ENCODE data around the gene MARCHF3.

The MARCHF3 gene

DNA sequence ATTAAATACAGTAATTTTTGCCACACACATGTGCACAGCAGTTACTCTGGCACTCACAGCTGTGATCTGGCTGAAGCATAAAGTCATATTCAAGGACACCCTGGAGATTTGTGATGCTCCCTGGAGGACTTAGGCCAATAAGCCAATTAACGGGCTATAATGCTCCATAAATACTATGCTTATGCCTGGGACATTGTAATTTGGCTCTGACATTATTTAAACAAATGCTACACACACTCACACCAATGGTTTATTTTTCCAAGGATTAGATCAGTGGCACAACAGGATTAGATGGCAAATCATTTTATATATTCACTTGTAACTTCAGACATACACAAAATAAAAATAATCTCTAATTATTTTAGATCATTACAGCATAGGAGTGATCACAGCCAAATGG, 142.2 kb downstream of the MARCHF3 start:
- Histone ChIP-seq H3K4me3 (ENCODE audit: low read depth, low read length) (no peak overlapping the region), H3K36me3 (no peaks in the 10 kb centered on the region), H3K27ac (no peak overlapping the region), H3K27me3 (ENCODE audit: insufficient read depth, low read depth, severe bottlenecking) (no peaks in the 10 kb centered on the region), H3K9me3 (ENCODE audit: severe bottlenecking) (no peaks in the 10 kb centered on the region)
- TF ChIP-seq, protein P1, sequence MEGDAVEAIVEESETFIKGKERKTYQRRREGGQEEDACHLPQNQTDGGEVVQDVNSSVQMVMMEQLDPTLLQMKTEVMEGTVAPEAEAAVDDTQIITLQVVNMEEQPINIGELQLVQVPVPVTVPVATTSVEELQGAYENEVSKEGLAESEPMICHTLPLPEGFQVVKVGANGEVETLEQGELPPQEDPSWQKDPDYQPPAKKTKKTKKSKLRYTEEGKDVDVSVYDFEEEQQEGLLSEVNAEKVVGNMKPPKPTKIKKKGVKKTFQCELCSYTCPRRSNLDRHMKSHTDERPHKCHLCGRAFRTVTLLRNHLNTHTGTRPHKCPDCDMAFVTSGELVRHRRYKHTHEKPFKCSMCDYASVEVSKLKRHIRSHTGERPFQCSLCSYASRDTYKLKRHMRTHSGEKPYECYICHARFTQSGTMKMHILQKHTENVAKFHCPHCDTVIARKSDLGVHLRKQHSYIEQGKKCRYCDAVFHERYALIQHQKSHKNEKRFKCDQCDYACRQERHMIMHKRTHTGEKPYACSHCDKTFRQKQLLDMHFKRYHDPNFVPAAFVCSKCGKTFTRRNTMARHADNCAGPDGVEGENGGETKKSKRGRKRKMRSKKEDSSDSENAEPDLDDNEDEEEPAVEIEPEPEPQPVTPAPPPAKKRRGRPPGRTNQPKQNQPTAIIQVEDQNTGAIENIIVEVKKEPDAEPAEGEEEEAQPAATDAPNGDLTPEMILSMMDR (IDR thresholded peaks at IDR 0.05; ENCODE audit: low read depth, low read length), result no peak
- DNase-seq, result peak; percentile 57

DNA sequence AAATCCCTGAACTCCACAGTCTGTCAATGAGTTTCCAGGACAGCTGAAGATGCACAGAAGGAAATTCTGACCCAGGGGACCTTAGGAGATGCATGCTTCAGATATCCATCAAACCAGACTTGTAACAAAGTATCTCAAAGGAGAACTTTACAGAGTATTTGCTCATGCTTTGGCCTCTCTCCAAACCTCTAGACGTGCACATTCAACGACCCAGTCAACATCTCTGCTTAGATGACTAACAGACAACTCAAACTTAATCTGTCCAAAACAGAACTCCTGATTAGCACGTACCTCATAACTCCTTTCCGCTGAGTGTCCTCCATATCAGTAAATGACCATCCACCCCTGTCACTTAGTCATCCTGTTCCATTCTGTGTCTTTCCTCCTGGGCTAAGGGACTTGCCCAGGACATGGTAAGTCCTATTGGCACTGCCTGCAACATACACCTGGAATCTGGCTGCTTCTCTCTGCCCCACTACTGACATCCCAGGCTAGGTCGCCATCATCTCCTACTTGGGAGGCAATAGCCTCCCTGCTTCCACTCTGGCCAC, 146.0 kb downstream of the MARCHF3 start:
- TF ChIP-seq, protein P1 (IDR thresholded peaks at IDR 0.05; ENCODE audit: low read depth, low read length), result no peak
- H3K36me3 ChIP-seq, result no peaks in the 10 kb centered on the region
- H3K4me3 ChIP-seq (ENCODE audit: low read depth, low read length), result no peak overlapping the region
- H3K27me3 ChIP-seq (ENCODE audit: insufficient read depth, low read depth, severe bottlenecking), result no peaks in the 10 kb centered on the region
- DNase-seq, result no peak
- no peaks in the 10 kb centered on the region for H3K9me3 ChIP-seq (ENCODE audit: severe bottlenecking)
- peak overlapping the region; percentile 7; the same call in 1 of the 2 replicates for H3K27ac ChIP-seq

DNA sequence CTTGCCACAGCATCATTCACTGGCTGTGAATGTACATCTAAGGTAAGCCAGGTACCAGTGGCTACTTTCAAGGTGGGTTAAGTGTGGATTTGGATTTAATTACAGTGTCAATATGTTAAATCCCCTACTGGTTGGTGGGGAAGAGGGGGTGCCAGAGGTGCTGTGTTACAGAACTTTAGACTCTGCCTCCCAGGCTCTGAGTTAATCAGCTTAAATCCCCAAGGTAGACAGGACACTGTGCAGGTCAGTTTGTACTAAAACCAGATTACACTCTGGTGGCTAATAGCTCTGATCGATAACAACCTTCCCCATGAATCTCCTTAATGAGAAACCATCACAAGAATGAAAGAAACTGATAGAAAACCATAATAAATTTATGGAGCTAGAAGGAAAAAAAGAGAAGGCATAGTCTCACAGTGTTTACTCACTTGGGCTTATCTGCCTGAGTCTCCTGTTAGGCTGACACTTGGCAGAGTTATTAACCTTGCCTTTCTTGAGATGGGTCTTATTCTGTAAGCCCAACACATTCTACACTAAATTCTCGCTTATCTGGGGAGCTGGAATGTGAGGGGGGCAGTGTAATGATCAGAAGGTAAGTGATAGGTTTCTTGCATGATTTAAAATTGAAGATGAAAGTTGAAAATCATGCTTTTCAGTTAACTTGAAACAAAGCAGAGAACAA, 146.7 kb downstream of the MARCHF3 start:
- Histone ChIP-seq H3K27ac (peak overlapping the region; percentile 7; the same call in 1 of the 2 replicates), H3K9me3 (ENCODE audit: severe bottlenecking) (no peaks in the 10 kb centered on the region), H3K27me3 (ENCODE audit: insufficient read depth, low read depth, severe bottlenecking) (no peaks in the 10 kb centered on the region), H3K36me3 (no peaks in the 10 kb centered on the region), H3K4me3 (ENCODE audit: low read depth, low read length) (no peak overlapping the region)
- TF ChIP-seq, protein P1 (IDR thresholded peaks at IDR 0.05; ENCODE audit: low read depth, low read length), result no peak
- DNase-seq, result peak; percentile 84

DNA sequence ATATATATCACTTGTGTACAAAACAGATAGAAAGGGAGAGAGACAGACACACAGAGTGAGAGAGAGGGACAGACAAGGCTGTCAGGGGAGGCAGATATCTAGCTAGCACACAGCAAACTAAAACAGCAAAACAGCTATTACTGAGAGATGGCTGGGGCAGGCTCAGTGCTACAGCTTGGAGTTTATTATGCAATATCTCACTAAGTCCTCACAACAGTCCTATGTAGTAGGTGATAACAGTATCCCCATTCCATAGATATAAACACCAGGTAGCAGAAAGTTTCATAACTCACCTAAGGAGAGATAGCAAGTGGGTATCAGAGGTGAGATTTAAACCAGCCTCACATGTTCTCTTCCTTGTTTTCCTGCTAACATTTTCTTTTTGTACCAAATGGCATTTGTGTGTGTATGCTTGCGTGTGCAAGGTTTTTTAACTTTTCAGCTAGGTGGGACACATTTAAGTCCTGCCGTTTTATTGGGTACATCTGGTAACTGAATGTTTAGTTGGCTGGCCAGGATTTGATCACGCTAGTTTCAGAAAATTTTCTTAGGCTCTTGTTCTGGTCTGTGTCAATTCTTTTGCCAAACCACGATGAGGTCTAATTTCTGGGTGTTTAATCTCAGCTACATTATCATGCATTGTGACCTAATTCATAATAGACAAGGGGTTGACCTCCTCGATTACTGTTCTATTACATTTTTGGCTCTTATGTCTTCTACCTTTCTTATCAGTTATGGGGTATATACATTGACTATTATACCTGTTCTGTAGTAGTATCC, 148.3 kb downstream of the MARCHF3 start:
- Histone ChIP-seq H3K4me3 (ENCODE audit: low read depth, low read length) (no peak overlapping the region), H3K36me3 (no peaks in the 10 kb centered on the region), H3K27ac (no peak overlapping the region), H3K27me3 (ENCODE audit: insufficient read depth, low read depth, severe bottlenecking) (no peaks in the 10 kb centered on the region), H3K9me3 (ENCODE audit: severe bottlenecking) (no peaks in the 10 kb centered on the region)
- TF ChIP-seq, protein P1 (IDR thresholded peaks at IDR 0.05; ENCODE audit: low read depth, low read length), result no peak
- no peak for DNase-seq

DNA sequence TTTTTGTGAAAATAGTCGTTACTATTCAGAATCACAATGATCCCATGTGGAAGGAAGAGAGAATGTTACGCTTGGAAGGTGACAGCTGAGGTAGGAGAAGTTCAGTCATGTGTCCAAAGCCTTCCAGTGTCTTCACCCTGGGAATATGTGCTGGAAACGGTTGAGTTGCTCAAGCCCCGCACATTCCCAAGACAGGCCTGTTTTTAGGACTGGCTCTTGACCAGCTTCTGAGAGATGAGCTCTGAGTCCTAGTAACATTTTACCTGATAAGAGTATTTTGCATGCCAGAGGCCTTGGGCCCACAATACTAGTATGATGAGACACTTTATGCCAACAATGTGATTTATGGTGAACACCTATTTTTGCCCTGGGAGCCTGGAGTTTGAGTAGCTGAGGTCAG, 151.7 kb downstream of the MARCHF3 start:
- Histone ChIP-seq H3K4me3 (ENCODE audit: low read depth, low read length) (no peak overlapping the region), H3K27me3 (ENCODE audit: insufficient read depth, low read depth, severe bottlenecking) (no peaks in the 10 kb centered on the region), H3K9me3 (ENCODE audit: severe bottlenecking) (no peaks in the 10 kb centered on the region), H3K36me3 (no peaks in the 10 kb centered on the region; the same call in 1 of the 2 replicates), H3K27ac (no peak overlapping the region)
- TF ChIP-seq, protein P1 (IDR thresholded peaks at IDR 0.05; ENCODE audit: low read depth, low read length), result no peak
- no peak for DNase-seq

Measured in WERI-Rb-1 (cell line).